Natural killer cell (primary cell): ENCODE data around the gene CHST15. TPM values are rescaled to one million over a fixed set of nuclear protein-coding genes. Genes with fewer than 3 reads are reported as not detected.

Source experiments
- ATAC-seq, 3 donors: fragments of 150-1000 bp in 2 of 3; fragments of 200-7000 bp in 1 of 3; cut with Tn5 transposase; 1 replicate in 1 of 3; 2 replicates in 2 of 3; pipeline ENCODE4 v1.10.0; 2021; ENCODE audit warnings: mild to moderate bottlenecking in 2 of 3, moderate library complexity in 2 of 3
- DNase-seq, 2 donors: peaks; one replicate each; pipeline versions ENCODE4 v3.0.0 to v3.0.0-alpha.2; 2013 to 2021; ENCODE audit warnings: mixed read lengths in 1 of 2
- H3K27ac ChIP-seq: one replicate; pipeline ENCODE4 v1.5.1; 2013; ENCODE audit warnings: mild to moderate bottlenecking, low read length
- H3K27me3 ChIP-seq: one replicate; pipeline ENCODE4 v1.6.1; 2013; ENCODE audit warnings: low read length; ENCODE audit not compliant: control insufficient read depth, insufficient read depth
- H3K36me3 ChIP-seq: one replicate; pipeline ENCODE4 v1.6.1; 2013; ENCODE audit warnings: low read length; ENCODE audit not compliant: control insufficient read depth, insufficient read depth
- H3K4me1 ChIP-seq: one replicate; pipeline ENCODE4 v1.6.1; 2013; ENCODE audit warnings: low read length; ENCODE audit not compliant: control insufficient read depth, insufficient read depth
- H3K4me3 ChIP-seq: one replicate; pipeline ENCODE4 v1.5.1; 2013; ENCODE audit warnings: low read length
- H3K9me3 ChIP-seq: one replicate; pipeline ENCODE4 v1.6.1; 2013; ENCODE audit warnings: low read length; ENCODE audit not compliant: control insufficient read depth, insufficient read depth
- H3K27ac Mint-ChIP-seq, 2 donors: one replicate each; pipeline ENCODE4 v1.8.0; 2022; ENCODE audit warnings: mild to moderate bottlenecking in 2 of 2, mixed read lengths in 2 of 2, moderate library complexity in 1 of 2
- H3K27me3 Mint-ChIP-seq, 2 donors: one replicate each; pipeline ENCODE4 v1.8.0; 2022; ENCODE audit warnings: low read depth in 2 of 2, mixed read lengths in 2 of 2
- H3K36me3 Mint-ChIP-seq: one replicate; pipeline ENCODE4 v1.8.0; 2022; ENCODE audit warnings: mixed read lengths
- H3K4me1 Mint-ChIP-seq, 2 donors: one replicate each; pipeline ENCODE4 v1.8.0; 2022; ENCODE audit warnings: mixed read lengths in 2 of 2
- H3K4me3 Mint-ChIP-seq: one replicate; pipeline ENCODE4 v1.8.0; 2022; ENCODE audit warnings: mild to moderate bottlenecking, moderate library complexity, mixed read lengths
- H3K9me3 Mint-ChIP-seq, 2 donors: one replicate each; pipeline ENCODE4 v1.8.0; 2022; ENCODE audit warnings: mixed read lengths in 2 of 2
- CTCF ChIP-seq: fragments of 200-600 bp; IDR thresholded peaks from one replicate; pipeline ENCODE4 v1.8.0; 2022; ENCODE audit warnings: antibody characterized with exemption
- WGBS: methylation state at CpG from one replicate; pipeline ENCODE4 v1.1.7; 2013; ENCODE audit warnings: missing lambda C conversion rate; ENCODE audit not compliant: insufficient coverage; 5-methylcytosine and 5-hydroxymethylcytosine counted together
- intact Hi-C: fragments of 100-400 bp; cut with micrococcal nuclease; formaldehyde crosslinking; loops from one replicate; pipeline ENCODE4 v1.14.2; 2022
- total RNA-seq, 4 donors: library from RNA; stranded (reverse); fragments of 120-200 nt in 1 of 4; gene quantifications; one replicate each; pipeline versions ENCODE4 v1.2.3 to v1.2.4, GENCODE V29; 2013 to 2022

CHST15 gene
- total RNA-seq, 3 donors from 2014 or later (not counting 1 experiment from before 2014, with no cell fraction given): 1.9 to 11.9 (median 8.7) TPM

- DNase-seq: no peak
- Mint-ChIP-seq H3K9me3 (no peaks in the 10 kb centered on the region), H3K4me1 (no peaks in the 10 kb centered on the region), H3K27me3 (peaks cover 9 to 10% of the 10 kb centered on the region in 2 donors), H3K27ac (no peak overlapping the region), H3K4me3 (no peak overlapping the region), H3K36me3 (no peaks in the 10 kb centered on the region)
- intact Hi-C loops: no loop called here
- no peak for ATAC-seq
- WGBS: 93% methylated on average over 12 of the region's 12 CpGs
- Histone ChIP-seq H3K27ac (no peak overlapping the region), H3K9me3 (no peaks in the 10 kb centered on the region), H3K27me3 (no peaks in the 10 kb centered on the region), H3K4me1 (peaks cover 5% of the 10 kb centered on the region), H3K4me3 (no peak overlapping the region), H3K36me3 (no peaks in the 10 kb centered on the region)
- no peak for TF ChIP-seq CTCF
These were observed 63.8 kb downstream of the CHST15 start for GRCh38 chr10:124029559-124029958.

- H3K27me3 Mint-ChIP-seq: peaks cover 10 to 13% of the 10 kb centered on the region in 2 donors
- no peaks in the 10 kb centered on the region for H3K4me1 Mint-ChIP-seq
- Histone ChIP-seq H3K27ac (no peak overlapping the region), H3K36me3 (no peaks in the 10 kb centered on the region), H3K27me3 (no peaks in the 10 kb centered on the region), H3K4me3 (no peak overlapping the region), H3K9me3 (no peaks in the 10 kb centered on the region), H3K4me1 (peaks cover 4% of the 10 kb centered on the region)
- DNase-seq: no peak
- WGBS: 82% methylated on average over 12 of the region's 14 CpGs
- no peaks in the 10 kb centered on the region for H3K9me3 Mint-ChIP-seq
- no peak for TF ChIP-seq CTCF
- ATAC-seq: no peak
- H3K4me3 Mint-ChIP-seq: no peak overlapping the region
- H3K27ac Mint-ChIP-seq: no peak overlapping the region
- intact Hi-C loops: no loop called here
- H3K36me3 Mint-ChIP-seq: no peaks in the 10 kb centered on the region
These were observed 64.5 kb downstream of the CHST15 start for GRCh38 chr10:124028700-124029480.

- Mint-ChIP-seq H3K27ac (no peak overlapping the region), H3K36me3 (no peaks in the 10 kb centered on the region), H3K27me3 (peaks cover 10 to 13% of the 10 kb centered on the region in 2 donors), H3K9me3 (no peaks in the 10 kb centered on the region), H3K4me3 (no peak overlapping the region), H3K4me1 (no peaks in the 10 kb centered on the region)
- no peaks in the 10 kb centered on the region for H3K9me3 ChIP-seq
- H3K4me1 ChIP-seq: no peaks in the 10 kb centered on the region
- no peak overlapping the region for H3K27ac ChIP-seq
- no peaks in the 10 kb centered on the region for H3K36me3 ChIP-seq
- intact Hi-C loops: no loop called here
- 91% methylated on average over 6 of the region's 9 CpGs for WGBS
- DNase-seq: no peak
- no peak for TF ChIP-seq CTCF
- ATAC-seq: no peak
- no peaks in the 10 kb centered on the region for H3K27me3 ChIP-seq
- H3K4me3 ChIP-seq: no peak overlapping the region
These were observed 65.7 kb downstream of the CHST15 start for GRCh38 chr10:124027651-124028050.
